Type B pancreatic cell (in vitro differentiated cells): ENCODE results near the gene NRN1L. TPM values are rescaled to one million over a fixed set of nuclear protein-coding genes. Genes with fewer than 3 reads are reported as not detected.
"Not testable (repeated sequence)": the region's sequence is repeated elsewhere in the genome, so short reads cannot be mapped to it uniquely, and the experiment has no call there.

ENCODE experiments used
- DNase-seq: peaks from one replicate; pipeline ENCODE4 v3.0.0; 2021; ENCODE audit warnings: mixed read lengths; ENCODE audit not compliant: unreplicated experiment; ENCODE audit errors: extremely low spot score
- H3K27ac Mint-ChIP-seq: 2 replicates; pipeline ENCODE4 v1.8.0; 2021; ENCODE audit warnings: mild to moderate bottlenecking, mixed read lengths
- H3K27me3 Mint-ChIP-seq: 2 replicates; pipeline ENCODE4 v1.8.0; 2021; ENCODE audit warnings: mixed read lengths
- H3K36me3 Mint-ChIP-seq: 2 replicates; pipeline ENCODE4 v1.8.0; 2021; ENCODE audit warnings: mixed read lengths
- H3K4me1 Mint-ChIP-seq: one replicate; pipeline ENCODE4 v1.8.0; 2021; ENCODE audit warnings: mixed read lengths; ENCODE audit not compliant: unreplicated experiment
- H3K4me3 Mint-ChIP-seq: 2 replicates; pipeline ENCODE4 v1.8.0; 2021; ENCODE audit warnings: mild to moderate bottlenecking, mixed read lengths
- H3K9me3 Mint-ChIP-seq: 2 replicates; pipeline ENCODE4 v1.8.0; 2021; ENCODE audit warnings: mixed read lengths
- CTCF ChIP-seq: fragments of 200-600 bp; sonication (generic); conservative IDR thresholded peaks from 2 replicates; pipeline ENCODE4 v1.5.0; 2021; ENCODE audit warnings: antibody characterized with exemption, mild to moderate bottlenecking
- total RNA-seq: library from RNA; stranded (reverse); gene quantifications from 2 replicates; pipeline ENCODE4 v1.2.1, GENCODE V29; 2021; ENCODE audit warnings: low replicate concordance

NRN1L gene
- total RNA-seq, 1 donor from 2014 or later = 0.80 TPM

- no peak overlapping the region for H3K27ac Mint-ChIP-seq
- TF ChIP-seq CTCF = no peak
- no peak overlapping the region for H3K4me3 Mint-ChIP-seq
- no peaks in the 10 kb centered on the region for H3K27me3 Mint-ChIP-seq
- DNase-seq = no peak
- H3K9me3 Mint-ChIP-seq = no peaks in the 10 kb centered on the region
- H3K36me3 Mint-ChIP-seq = peaks cover 15% of the 10 kb centered on the region
- peaks cover 17% of the 10 kb centered on the region for H3K4me1 Mint-ChIP-seq
These were observed 21.8 kb upstream of the NRN1L start for GRCh38 chr16:67862623-67863583.

- H3K27ac Mint-ChIP-seq, H3K4me3 Mint-ChIP-seq, H3K4me1 Mint-ChIP-seq, H3K9me3 Mint-ChIP-seq, DNase-seq, H3K27me3 Mint-ChIP-seq: not testable (repeated sequence)
- peaks cover 11% of the 10 kb centered on the region for H3K36me3 Mint-ChIP-seq
These were observed 20.6 kb upstream of the NRN1L start for GRCh38 chr16:67864044-67864443.

GRCh38 chr16:67864594-67864993 is 20.1 kb upstream of the NRN1L start:
- H3K4me3 Mint-ChIP-seq = no peak overlapping the region
- H3K9me3 Mint-ChIP-seq = no peaks in the 10 kb centered on the region
- no peaks in the 10 kb centered on the region for H3K27me3 Mint-ChIP-seq
- H3K4me1 Mint-ChIP-seq = peaks cover 10% of the 10 kb centered on the region
- H3K36me3 Mint-ChIP-seq = peaks cover 11% of the 10 kb centered on the region
- H3K27ac Mint-ChIP-seq = no peak overlapping the region
- no peak for DNase-seq
- no peak for TF ChIP-seq CTCF

GRCh38 chr16:67865318-67865717 is 19.4 kb upstream of the NRN1L start:
- no peak for DNase-seq
- H3K4me1 Mint-ChIP-seq = peaks cover 10% of the 10 kb centered on the region
- H3K4me3 Mint-ChIP-seq = no peak overlapping the region
- H3K9me3 Mint-ChIP-seq = no peaks in the 10 kb centered on the region
- peaks cover 13% of the 10 kb centered on the region for H3K36me3 Mint-ChIP-seq
- no peak overlapping the region for H3K27ac Mint-ChIP-seq
- TF ChIP-seq CTCF = peak; percentile 48
- no peaks in the 10 kb centered on the region for H3K27me3 Mint-ChIP-seq

- Mint-ChIP-seq H3K4me3 (no peak overlapping the region), H3K36me3 (peaks cover 13% of the 10 kb centered on the region), H3K9me3 (no peaks in the 10 kb centered on the region), H3K27me3 (no peaks in the 10 kb centered on the region), H3K4me1 (peaks cover 6% of the 10 kb centered on the region), H3K27ac (no peak overlapping the region)
- no peak for DNase-seq
- no peak for TF ChIP-seq CTCF
These were observed 16.4 kb upstream of the NRN1L start for GRCh38 chr16:67868290-67868689.

- no peaks in the 10 kb centered on the region for H3K9me3 Mint-ChIP-seq
- H3K4me3 Mint-ChIP-seq = no peak overlapping the region
- peaks cover 17% of the 10 kb centered on the region for H3K36me3 Mint-ChIP-seq
- H3K27me3 Mint-ChIP-seq = no peaks in the 10 kb centered on the region
- TF ChIP-seq CTCF = no peak
- no peak for DNase-seq
- peaks cover 15% of the 10 kb centered on the region for H3K4me1 Mint-ChIP-seq
- no peak overlapping the region for H3K27ac Mint-ChIP-seq
These were observed 15.0 kb upstream of the NRN1L start for GRCh38 chr16:67869653-67870052.
